HEK293 (cell line): ENCODE results near the gene ZBTB20.

ENCODE experiments used
- CTCF ChIP-seq: fragments of 450-650 bp; formaldehyde crosslinking; IDR thresholded peaks from 2 replicates; pipeline ENCODE4 v1.5.1; 2016; ENCODE audit warnings: missing biosample characterization, missing genetic modification characterization
- FEZF1 ChIP-seq: fragments of 450-650 bp; formaldehyde crosslinking; IDR thresholded peaks from 2 replicates; pipeline ENCODE4 v1.5.1; 2016; ENCODE audit warnings: missing biosample characterization, missing genetic modification characterization
- HOXA7 ChIP-seq: sonication (generic); formaldehyde crosslinking; IDR thresholded peaks from 2 replicates; pipeline ENCODE4 v1.8.1; 2022; ENCODE audit warnings: missing genetic modification reagents, borderline replicate concordance
- MZF1 ChIP-seq: fragments of 450-650 bp; formaldehyde crosslinking; IDR thresholded peaks from 2 replicates; pipeline ENCODE4 v1.5.1; 2017; ENCODE audit warnings: missing biosample characterization, missing genetic modification characterization, borderline replicate concordance
- TCF7L2 ChIP-seq: IDR thresholded peaks from 2 replicates; pipeline ENCODE4 v1.6.1; 2011; ENCODE audit warnings: low read depth, mild to moderate bottlenecking, inconsistent platforms, low read length, moderate library complexity, borderline replicate concordance
- ZIC2 ChIP-seq: fragments of 450-650 bp; formaldehyde crosslinking; IDR thresholded peaks from 2 replicates; pipeline ENCODE4 v1.5.1; 2016; ENCODE audit warnings: missing biosample characterization, missing genetic modification characterization
- ZNF157 ChIP-seq: fragments of 450-650 bp; formaldehyde crosslinking; IDR thresholded peaks from 2 replicates; pipeline ENCODE4 v1.5.1; 2016; ENCODE audit warnings: missing biosample characterization, missing genetic modification characterization
- ZNF529 ChIP-seq: fragments of 450-650 bp; formaldehyde crosslinking; IDR thresholded peaks from 2 replicates; pipeline ENCODE4 v1.5.1; 2017; ENCODE audit warnings: missing genetic modification characterization, missing biosample characterization; ENCODE audit not compliant: insufficient replicate concordance
- ZNF639 ChIP-seq: fragments of 450-650 bp; formaldehyde crosslinking; IDR thresholded peaks from 2 replicates; pipeline ENCODE4 v1.5.1; 2016; ENCODE audit warnings: missing biosample characterization, missing genetic modification characterization
- ZNF777 ChIP-seq: fragments of 450-650 bp; formaldehyde crosslinking; IDR thresholded peaks from 2 replicates; pipeline ENCODE4 v1.5.1; 2017; ENCODE audit warnings: missing biosample characterization, missing genetic modification characterization, borderline replicate concordance
- TF ChIP-seq, protein P1 (sequence below): fragments of 450-650 bp; formaldehyde crosslinking; IDR thresholded peaks from 2 replicates; pipeline ENCODE4 v1.5.1; 2016; ENCODE audit warnings: missing biosample characterization, missing genetic modification characterization

GRCh38 chr3:114794894-114795630 lies 352.0 kb downstream of the ZBTB20 start:
- TF ChIP-seq CTCF (tag by site-specific recombination) (no peak), HOXA7 (no peak), ZIC2 (tag by site-specific recombination) (no peak), FEZF1 (no peak), ZNF529 (tag by site-specific recombination) (no peak), ZNF639 (tag by site-specific recombination) (no peak), ZNF157 (tag by site-specific recombination) (no peak), ZNF777 (tag by site-specific recombination) (no peak), MZF1 (tag by site-specific recombination) (no peak), TCF7L2 (no peak)
- TF ChIP-seq, protein P1, sequence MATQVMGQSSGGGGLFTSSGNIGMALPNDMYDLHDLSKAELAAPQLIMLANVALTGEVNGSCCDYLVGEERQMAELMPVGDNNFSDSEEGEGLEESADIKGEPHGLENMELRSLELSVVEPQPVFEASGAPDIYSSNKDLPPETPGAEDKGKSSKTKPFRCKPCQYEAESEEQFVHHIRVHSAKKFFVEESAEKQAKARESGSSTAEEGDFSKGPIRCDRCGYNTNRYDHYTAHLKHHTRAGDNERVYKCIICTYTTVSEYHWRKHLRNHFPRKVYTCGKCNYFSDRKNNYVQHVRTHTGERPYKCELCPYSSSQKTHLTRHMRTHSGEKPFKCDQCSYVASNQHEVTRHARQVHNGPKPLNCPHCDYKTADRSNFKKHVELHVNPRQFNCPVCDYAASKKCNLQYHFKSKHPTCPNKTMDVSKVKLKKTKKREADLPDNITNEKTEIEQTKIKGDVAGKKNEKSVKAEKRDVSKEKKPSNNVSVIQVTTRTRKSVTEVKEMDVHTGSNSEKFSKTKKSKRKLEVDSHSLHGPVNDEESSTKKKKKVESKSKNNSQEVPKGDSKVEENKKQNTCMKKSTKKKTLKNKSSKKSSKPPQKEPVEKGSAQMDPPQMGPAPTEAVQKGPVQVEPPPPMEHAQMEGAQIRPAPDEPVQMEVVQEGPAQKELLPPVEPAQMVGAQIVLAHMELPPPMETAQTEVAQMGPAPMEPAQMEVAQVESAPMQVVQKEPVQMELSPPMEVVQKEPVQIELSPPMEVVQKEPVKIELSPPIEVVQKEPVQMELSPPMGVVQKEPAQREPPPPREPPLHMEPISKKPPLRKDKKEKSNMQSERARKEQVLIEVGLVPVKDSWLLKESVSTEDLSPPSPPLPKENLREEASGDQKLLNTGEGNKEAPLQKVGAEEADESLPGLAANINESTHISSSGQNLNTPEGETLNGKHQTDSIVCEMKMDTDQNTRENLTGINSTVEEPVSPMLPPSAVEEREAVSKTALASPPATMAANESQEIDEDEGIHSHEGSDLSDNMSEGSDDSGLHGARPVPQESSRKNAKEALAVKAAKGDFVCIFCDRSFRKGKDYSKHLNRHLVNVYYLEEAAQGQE, result no peak
